NCI-H446 treated with DMSO at 0.1 percent for 48 hours (cell line): Measurements from ENCODE around the gene STK38.
A peak's percentile ranks its signal among the peaks of the same experiment; 100 is the strongest.
"Not testable (repeated sequence)": the region's sequence is repeated elsewhere in the genome, so short reads cannot be mapped to it uniquely, and the experiment has no call there.

Experiments
- DNase-seq: peaks from one replicate; lab custom pipeline; 2025; lab: John Stamatoyannopoulos, UW

STK38 gene

GRCh38 chr6:36546920-36547645, at the start of gene STK38:
TSS of gene STK38 (minus strand) at chr6:36547479. CDS start at chr6:36540202, 7,277 bp downstream.
- peak; percentile 68 for DNase-seq

- DNase-seq, result no peak
Observed at GRCh38 chr6:36596356-36596755, 49.1 kb upstream of the STK38 start.

- no peak for DNase-seq
Observed at GRCh38 chr6:36594816-36595643, 47.8 kb upstream of the STK38 start.

GRCh38 chr6:36594029-36594815, 46.9 kb upstream of the STK38 start, which contains the start of gene SRSF3:
TSS of gene SRSF3 (plus strand) at chr6:36594362. CDS start at chr6:36596763, 2,401 bp downstream.
- DNase-seq, result peak; percentile 98

DNA sequence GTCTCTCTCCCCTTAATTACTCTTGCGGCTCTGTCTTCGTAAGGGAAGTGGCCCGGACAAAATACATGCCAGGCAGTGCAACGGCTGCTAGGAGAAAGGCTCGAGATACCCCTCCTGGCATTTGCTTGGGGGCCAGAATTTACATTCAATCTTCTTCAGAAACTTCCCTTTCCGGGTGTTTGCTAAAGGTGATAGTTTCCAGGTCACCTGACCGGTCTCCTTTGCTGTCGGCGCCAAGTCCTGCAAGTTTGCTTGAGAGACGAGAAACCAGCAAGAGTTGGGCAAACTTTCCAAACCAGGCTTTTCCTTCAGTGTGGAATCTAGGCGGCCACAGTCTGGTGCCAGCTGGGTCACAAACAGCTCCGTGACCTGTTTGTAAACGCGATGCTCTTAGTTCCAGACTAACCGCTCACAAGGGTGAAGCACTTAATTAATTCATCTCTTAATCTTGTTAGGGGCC, 46.3 kb upstream of the STK38 start:
- no peak for DNase-seq

- no peak for DNase-seq
Observed at GRCh38 chr6:36592221-36592655, 45.0 kb upstream of the STK38 start.

DNA sequence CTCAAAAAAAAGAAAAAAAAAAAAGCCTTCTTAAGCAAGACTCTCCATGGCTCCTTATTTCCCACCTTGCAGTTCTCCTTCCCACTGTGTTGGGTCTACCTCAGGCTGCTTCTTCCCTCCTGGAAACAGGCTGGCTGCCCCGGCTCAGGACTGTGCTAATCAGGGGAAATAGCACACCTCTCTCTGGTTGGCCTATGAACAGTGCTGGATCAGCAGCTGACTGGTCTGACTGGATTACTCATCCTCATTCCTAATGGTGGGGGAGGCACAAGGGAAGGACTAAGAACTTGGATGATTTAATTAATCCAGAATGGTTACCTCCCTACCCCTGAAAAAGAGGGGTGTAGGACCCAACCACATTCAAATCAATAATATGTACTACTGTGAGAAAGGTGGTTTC, 43.0 kb upstream of the STK38 start:
- DNase-seq, result no peak

DNA sequence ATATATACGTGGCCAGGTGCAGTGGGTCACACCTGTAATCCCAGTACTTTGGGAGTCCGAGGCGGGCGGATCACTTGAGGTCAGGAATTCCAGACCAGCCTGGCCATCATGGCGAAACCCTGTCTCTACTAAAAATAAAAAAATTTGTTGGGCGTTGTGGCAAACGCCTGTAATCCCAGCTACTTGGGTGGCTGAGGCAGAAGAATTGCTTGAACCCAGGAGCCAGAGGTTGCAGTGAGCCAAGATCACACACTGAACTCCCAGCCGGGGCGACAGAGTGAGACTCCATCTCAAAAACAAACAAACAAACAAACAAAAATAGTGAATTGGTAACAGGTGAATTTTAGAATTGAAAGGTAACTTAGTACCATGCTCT, 41.7 kb upstream of the STK38 start:
- DNase-seq, result not testable (repeated sequence)

- DNase-seq, result no peak
Observed at GRCh38 chr6:36586606-36587005, 39.3 kb upstream of the STK38 start.

- DNase-seq, result no peak
Observed at GRCh38 chr6:36581716-36582115, 34.4 kb upstream of the STK38 start.

DNA sequence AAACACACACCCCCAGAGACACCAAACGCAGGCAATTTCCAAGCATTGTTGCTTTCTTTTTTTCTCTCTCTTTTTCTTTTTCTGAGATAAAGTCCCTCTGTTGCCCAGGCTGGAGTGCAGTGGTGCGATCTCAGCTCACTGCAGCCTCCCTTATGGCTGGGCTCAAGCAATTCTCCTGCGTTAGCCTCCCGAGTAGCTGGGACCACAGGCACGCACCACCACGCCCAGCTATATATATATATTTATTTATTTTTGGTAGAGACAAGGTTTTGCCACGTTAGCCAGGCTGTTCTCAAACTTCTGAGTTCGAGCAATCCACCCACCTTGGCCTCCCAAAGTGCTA, 32.9 kb upstream of the STK38 start:
- DNase-seq, result no peak

- DNase-seq, result no peak
Observed at GRCh38 chr6:36578431-36578830, 31.2 kb upstream of the STK38 start.

DNA sequence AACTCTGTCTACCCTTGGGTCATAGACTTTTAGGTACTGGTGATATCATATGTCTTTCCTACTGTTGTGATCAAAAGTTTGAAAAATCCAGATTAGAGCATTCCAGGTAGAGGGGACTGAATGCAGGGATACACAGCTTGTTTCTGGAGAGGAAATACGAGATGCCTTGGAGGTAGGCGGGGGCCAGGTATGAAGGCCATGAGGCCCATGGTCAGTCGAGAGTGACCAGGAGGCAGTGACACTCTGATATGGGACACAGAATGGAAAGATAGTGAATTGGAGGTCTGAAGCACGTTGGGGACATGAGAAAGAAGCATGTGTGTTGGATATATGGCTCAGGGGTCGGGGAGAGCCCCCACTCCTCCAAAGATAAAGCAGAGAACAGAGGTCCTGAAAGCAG, 30.8 kb upstream of the STK38 start:
- DNase-seq, result no peak

GRCh38 chr6:36577301-36577700, 30.0 kb upstream of the STK38 start:
- DNase-seq, result no peak

DNA sequence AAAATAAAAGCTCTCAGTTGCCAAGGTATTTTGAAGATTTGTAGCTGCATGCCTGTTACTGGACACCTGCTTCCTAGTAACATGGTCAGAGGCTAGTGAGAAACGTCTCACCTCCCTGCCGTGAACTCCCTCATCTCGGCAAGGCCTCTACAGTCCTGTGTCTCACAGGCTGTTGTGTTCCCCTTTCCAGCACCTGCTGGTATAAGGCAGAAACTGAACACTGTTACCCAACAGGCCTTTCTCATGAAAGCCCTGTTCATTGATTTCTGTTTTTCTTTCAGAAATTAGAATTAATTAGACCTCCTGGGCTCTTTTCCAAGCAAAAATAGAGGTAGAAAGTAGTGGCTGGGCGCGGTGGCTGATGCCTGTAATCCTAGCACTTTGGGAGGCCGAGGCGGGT, 29.3 kb upstream of the STK38 start:
- no peak for DNase-seq

- DNase-seq, result no peak
Observed at GRCh38 chr6:36574679-36575078, 27.4 kb upstream of the STK38 start.

GRCh38 chr6:36572353-36573311, 25.4 kb upstream of the STK38 start:
- not testable (repeated sequence) for DNase-seq

GRCh38 chr6:36571122-36572043, 24.1 kb upstream of the STK38 start:
- DNase-seq, result no peak

DNA sequence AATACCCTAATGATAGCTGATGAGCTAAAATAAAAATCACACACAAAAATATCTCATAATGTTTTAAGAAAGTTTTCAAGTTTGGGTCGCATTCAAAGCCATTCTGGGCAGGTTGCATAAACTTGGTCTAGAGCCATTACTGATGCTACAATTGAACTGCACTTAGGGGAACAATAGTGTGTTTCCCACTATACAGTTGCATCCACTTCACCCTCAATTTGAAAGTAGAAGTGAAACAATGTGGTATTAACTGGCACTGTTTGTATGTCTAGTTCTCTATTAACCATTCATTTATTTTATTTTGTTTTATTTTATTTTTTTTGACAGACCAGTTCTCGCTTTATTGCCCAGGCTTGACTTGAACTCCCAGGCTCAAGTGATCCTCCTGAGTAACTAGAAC, 23.0 kb upstream of the STK38 start:
- no peak for DNase-seq

DNA sequence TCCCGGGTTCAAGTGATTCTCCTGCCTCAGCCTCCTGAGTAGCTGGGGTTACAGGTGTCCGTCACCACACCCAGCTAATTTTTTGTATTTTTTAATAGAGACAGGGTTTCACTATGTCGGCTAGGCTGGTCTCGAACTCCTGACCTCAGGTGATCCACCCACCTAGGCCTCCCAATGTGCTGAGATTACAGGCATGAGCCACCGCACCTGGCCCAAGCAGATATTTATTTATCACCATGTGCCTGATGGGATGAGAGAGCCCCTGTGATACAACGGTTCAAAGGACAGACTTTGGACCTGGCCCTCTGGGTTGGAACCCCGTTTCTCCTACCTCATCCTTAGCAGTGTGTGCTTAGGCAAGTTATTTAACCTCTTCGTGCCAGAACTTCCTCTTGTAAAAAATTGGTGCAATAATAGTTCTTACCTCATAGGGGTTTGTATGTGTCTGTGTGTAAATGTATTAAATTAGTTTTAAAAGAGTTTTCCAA, 19.2 kb upstream of the STK38 start:
- DNase-seq, result no peak
